Measurements from ENCODE around the gene IFT81.

GRCh38 chr12:110105159-110105558, 19.0 kb upstream of the IFT81 start:
- TF ChIP-seq CTCF (IDR thresholded peaks at IDR 0.05; ENCODE audit: insufficient read depth, low read length, poor library complexity, severe bottlenecking) (no peak), EZH2phosphoT487 (conservative IDR thresholded peaks at IDR 0.05; ENCODE audit: low read length) (no peak)
